Fibroblast of the aortic adventitia (primary cell): ENCODE data around the gene YKT6. TPM values are rescaled to one million over a fixed set of nuclear protein-coding genes. Genes with fewer than 3 reads are reported as not detected.

Source experiments
- DNase-seq: peaks from one replicate; pipeline ENCODE4 v3.0.0-alpha.2; 2010; ENCODE audit warnings: low read depth
- H3K4me3 ChIP-seq: 2 replicates; pipeline ENCODE4 v1.5.1; 2011; ENCODE audit warnings: low read depth, mild to moderate bottlenecking, control low read depth, low read length, moderate library complexity
- total RNA-seq: library from RNA; depleted of rRNA; stranded (reverse); fragments of >200 nt; gene quantifications from 2 replicates; pipeline ENCODE4 v1.2.3, GENCODE V29; 2012; ENCODE audit warnings: low replicate concordance
- TF ChIP-seq, protein P1 (sequence below): IDR thresholded peaks from 2 replicates; pipeline ENCODE4 v1.5.1; 2011; ENCODE audit warnings: mild to moderate bottlenecking, low read length, control low read depth, inconsistent platforms; ENCODE audit not compliant: insufficient read depth

YKT6 gene
- total RNA-seq, 1 donor = 99.4 TPM

DNA sequence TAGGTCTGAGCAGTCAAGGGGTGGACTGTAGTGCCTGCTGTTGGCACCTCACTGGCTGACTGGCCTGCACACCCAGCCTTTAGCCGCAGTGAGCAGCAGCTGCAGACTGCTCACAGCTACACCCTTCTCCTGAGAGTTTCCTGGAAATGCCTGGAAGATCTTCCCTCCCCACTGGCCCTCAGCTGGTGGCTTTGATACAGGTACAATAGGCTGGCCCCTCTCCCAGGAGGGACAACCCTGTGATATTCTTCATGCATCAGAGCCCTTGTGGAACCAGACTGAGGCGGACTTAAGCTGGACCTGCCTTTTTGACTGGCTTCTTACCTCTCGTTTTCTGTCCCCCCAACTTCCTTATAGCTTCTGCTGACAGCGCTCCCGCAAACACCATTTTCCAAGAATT, 18.0 kb upstream of the YKT6 start:
- DNase-seq = no peak
- H3K4me3 ChIP-seq = no peak overlapping the region
- TF ChIP-seq, protein P1, sequence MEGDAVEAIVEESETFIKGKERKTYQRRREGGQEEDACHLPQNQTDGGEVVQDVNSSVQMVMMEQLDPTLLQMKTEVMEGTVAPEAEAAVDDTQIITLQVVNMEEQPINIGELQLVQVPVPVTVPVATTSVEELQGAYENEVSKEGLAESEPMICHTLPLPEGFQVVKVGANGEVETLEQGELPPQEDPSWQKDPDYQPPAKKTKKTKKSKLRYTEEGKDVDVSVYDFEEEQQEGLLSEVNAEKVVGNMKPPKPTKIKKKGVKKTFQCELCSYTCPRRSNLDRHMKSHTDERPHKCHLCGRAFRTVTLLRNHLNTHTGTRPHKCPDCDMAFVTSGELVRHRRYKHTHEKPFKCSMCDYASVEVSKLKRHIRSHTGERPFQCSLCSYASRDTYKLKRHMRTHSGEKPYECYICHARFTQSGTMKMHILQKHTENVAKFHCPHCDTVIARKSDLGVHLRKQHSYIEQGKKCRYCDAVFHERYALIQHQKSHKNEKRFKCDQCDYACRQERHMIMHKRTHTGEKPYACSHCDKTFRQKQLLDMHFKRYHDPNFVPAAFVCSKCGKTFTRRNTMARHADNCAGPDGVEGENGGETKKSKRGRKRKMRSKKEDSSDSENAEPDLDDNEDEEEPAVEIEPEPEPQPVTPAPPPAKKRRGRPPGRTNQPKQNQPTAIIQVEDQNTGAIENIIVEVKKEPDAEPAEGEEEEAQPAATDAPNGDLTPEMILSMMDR = no peak

DNA sequence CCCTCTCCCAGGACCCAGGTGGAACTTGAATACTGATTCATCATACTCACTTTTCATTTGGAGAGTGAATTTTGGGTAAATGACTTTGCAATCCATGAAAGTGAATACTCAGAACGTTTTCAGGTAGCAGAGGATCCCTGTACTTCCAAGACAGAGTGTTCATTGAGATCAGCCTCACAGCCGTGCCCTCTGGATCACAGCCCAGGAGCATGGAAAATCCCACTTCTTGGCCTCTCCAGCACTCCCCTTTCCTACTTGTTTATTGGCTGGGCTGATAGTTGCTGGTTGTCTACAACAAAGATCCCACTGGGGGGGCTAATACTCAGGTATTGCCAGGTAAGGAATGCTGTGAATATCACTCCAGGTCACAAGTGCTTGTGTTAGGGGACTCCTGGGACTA, 17.4 kb upstream of the YKT6 start:
- H3K4me3 ChIP-seq = no peak overlapping the region
- TF ChIP-seq, protein P1 = no peak
- DNase-seq = no peak

DNA sequence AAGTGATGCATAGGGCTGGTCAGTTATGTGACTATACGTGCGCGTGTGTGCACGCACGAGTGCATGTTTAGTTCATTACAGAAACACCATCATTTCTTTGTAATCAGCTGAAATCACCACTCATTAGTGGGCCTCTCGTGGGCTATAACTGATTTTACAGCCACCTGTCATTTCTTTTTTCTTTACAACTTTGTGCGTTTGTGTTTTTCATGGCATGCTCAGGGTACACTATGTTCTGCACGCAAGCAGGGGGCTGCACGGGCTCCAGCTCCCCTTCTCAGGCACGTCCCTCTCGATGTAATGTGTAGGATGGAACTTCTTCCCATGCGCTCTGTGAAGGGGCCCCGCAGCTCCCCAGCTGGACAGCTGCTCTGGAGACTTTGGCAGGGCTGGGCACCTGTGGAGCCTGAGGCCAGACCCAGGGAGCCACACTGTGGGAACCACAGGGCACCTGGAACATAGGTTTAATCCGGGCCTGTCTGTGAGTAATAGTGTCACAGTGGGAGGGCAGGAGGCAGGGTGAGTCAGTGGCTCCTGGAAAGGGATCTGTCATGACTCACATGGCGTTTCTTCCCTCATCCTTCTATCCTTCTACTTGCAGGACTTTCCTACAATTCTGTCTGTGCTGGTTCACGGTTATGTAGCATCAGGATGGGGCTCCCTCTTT, 16.4 kb upstream of the YKT6 start:
- TF ChIP-seq, protein P1 = no peak
- H3K4me3 ChIP-seq = no peak overlapping the region

DNA sequence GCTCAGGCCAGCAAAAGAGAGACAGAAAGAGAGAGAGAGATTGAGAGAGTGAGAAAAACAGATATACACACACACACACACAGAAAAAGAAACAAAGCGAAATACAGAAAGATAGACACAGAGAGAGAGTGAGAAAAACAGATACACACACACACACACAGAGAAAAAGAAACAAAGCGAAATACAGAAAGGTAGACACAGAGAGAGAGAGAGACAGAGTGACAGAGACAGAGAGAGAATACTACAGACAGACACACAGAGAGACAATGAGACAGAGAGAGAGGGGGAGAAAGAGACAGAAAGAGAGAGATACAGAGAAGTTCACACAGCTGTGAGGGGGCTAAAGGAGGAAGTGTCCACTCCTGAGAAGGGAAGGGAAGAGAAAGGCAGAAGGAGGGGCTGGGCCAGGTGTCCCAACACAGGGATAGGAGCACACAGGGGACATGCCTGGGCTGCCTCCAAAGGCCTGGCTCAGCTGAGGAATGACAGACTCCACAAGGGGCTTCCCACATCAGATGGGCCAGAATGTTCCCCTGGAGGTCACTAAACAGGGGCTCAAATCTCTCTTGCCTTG, 15.8 kb upstream of the YKT6 start:
- no peak overlapping the region for H3K4me3 ChIP-seq
- TF ChIP-seq, protein P1 = no peak
- DNase-seq = no peak

More for the DNA sequence above, 16.4 kb upstream of the YKT6 start:
- peak; percentile 70 for DNase-seq

DNA sequence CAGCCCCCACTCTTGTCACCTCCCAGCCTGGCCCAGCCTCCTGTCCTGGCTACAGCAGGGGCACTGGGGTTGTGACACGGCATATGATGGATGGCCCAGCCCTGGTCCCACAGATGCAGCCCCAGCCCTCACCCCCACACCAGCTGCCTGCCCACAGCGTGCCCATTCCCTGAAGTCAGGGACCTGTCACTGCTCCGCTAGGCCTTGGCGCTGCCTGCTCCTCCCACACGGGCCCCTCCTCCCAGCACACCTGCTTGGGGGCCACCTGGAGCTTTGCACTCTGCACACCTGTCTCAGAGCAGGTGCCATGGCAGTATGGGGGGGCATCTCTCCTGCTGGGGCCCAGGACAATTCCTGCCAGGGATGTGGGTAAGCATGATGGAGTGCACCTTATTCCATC, 15.0 kb upstream of the YKT6 start:
- TF ChIP-seq, protein P1 = no peak
- H3K4me3 ChIP-seq = no peak overlapping the region

DNA sequence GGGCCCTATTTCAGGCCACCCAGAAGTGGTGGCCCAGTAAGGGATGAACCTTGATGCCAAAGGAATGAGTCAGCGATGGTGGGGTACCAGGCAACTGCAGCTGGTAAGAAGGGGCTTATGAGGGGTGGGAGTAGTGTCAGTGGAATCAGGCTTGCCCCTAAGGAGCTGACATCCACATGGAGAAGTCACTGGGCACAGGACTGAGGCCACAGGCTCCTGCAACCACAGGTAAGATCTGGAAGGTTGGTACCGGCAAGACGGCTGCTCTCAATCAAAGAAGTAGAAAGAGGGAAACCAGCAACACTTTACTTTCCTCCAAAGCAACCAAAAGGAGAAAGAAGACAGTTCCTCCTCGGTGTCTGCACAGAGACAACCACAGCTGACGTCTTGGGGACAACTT, 14.0 kb upstream of the YKT6 start:
- no peak overlapping the region for H3K4me3 ChIP-seq
- no peak for DNase-seq
- TF ChIP-seq, protein P1 = no peak

More for the DNA sequence above, 15.0 kb upstream of the YKT6 start:
- DNase-seq = no peak
